ENCODE data around the gene ACBD4.

The ACBD4 gene

GRCh38 chr17:45130681-45131615 is 4.5 kb upstream of the ACBD4 start (continued):
- no peak for TF ChIP-seq GLIS1 (tag by site-specific recombination; IDR thresholded peaks at IDR 0.05)

GRCh38 chr17:45131616-45132319 is 3.7 kb upstream of the ACBD4 start:
- H3K36me3 ChIP-seq (ENCODE audit: control insufficient read depth in 2 of 2, insufficient read depth in 1 of 2, low read length in 2 of 2) = peaks cover 3 to 4% of the 10 kb centered on the region in 2 experiments; a peak in 1 of 3 replicates
- ChIA-PET POLR2A (interaction anchor here (2.4 kb wide), 1 partner anchor 17 kb away, joined by 20 read pairs; the partner anchor contains the start of gene HEXIM1), CTCF (interaction anchor here (0.6 to 10.1 kb wide), 15 partner anchors 8 to 632 kb away, joined by 3 to 209 read pairs (median 5); partner anchors contain the start of gene HEXIM1)
- H3K27ac ChIP-seq (ENCODE audit: extremely low read depth, low read depth, low read length) = peak overlapping the region; percentile 84
- H3K4me3 ChIP-seq (ENCODE audit: low read depth, low read length) = peak overlapping the region; percentile 70
- H3K4me1 ChIP-seq (ENCODE audit: control insufficient read depth, insufficient read depth, low read length) = peaks cover 9% of the 10 kb centered on the region
- H3K9me3 ChIP-seq (ENCODE audit: control insufficient read depth, insufficient read depth, low read depth, low read length) = no peaks in the 10 kb centered on the region
- TF ChIP-seq ZNF776 (tag by site-specific recombination; IDR thresholded peaks at IDR 0.05; ENCODE audit: borderline replicate concordance) = no peak
- TF ChIP-seq SCRT1 (tag by site-specific recombination; IDR thresholded peaks at IDR 0.05; ENCODE audit: borderline replicate concordance) = no peak
- peak; percentile 94 for TF ChIP-seq ZBTB8A (tag by site-specific recombination; IDR thresholded peaks at IDR 0.05)
- no peak for TF ChIP-seq ZNF768 (tag by site-specific recombination; IDR thresholded peaks at IDR 0.05)
- TF ChIP-seq ZNF114 (tag by site-specific recombination; IDR thresholded peaks at IDR 0.05) = no peak
- no peak for TF ChIP-seq ZNF221 (tag by site-specific recombination; IDR thresholded peaks at IDR 0.05; ENCODE audit: borderline replicate concordance)
- TF ChIP-seq ZNF211 (tag by site-specific recombination; IDR thresholded peaks at IDR 0.05; ENCODE audit: low read depth) = no peak
- TF ChIP-seq ZNF148 (tag by site-specific recombination; IDR thresholded peaks at IDR 0.05; ENCODE audit: borderline replicate concordance) = no peak
- TF ChIP-seq ZFP41 (tag by site-specific recombination; IDR thresholded peaks at IDR 0.05; ENCODE audit: borderline replicate concordance) = no peak
- TF ChIP-seq ZNF585B (tag by site-specific recombination; IDR thresholded peaks at IDR 0.05) = no peak
- TF ChIP-seq ZNF645 (tag by site-specific recombination; IDR thresholded peaks at IDR 0.05) = no peak
- no peak for TF ChIP-seq ZNF426 (tag by site-specific recombination; IDR thresholded peaks at IDR 0.05)
- TF ChIP-seq CTCF (tag by site-specific recombination; IDR thresholded peaks at IDR 0.05) = peak; percentile 90
- no peak for TF ChIP-seq ZNF571 (tag by site-specific recombination; IDR thresholded peaks at IDR 0.05)
- TF ChIP-seq ZNF544 (tag by site-specific recombination; IDR thresholded peaks at IDR 0.05) = no peak
- no peak for TF ChIP-seq ZNF449 (tag by site-specific recombination; IDR thresholded peaks at IDR 0.05)
- no peak for TF ChIP-seq ZNF792 (tag by site-specific recombination; IDR thresholded peaks at IDR 0.05)
- TF ChIP-seq ZNF121 (tag by site-specific recombination; IDR thresholded peaks at IDR 0.05) = peak; percentile 51; the same call in 1 of the 2 replicates
- TF ChIP-seq SP7 (tag by site-specific recombination; IDR thresholded peaks at IDR 0.05) = peak; percentile 67
- 0 out of 2 replicates have a peak, but pooled peaks have one; percentile 24 for TF ChIP-seq REPIN1 (tag by site-specific recombination; IDR thresholded peaks at IDR 0.05; ENCODE audit: low read depth)
- TF ChIP-seq SETDB1 (IDR thresholded peaks at IDR 0.05; ENCODE audit: insufficient read length, low read length) = no peak
- no peak for TF ChIP-seq ZNF350 (tag by site-specific recombination; IDR thresholded peaks at IDR 0.05)
- peak; percentile 54 for TF ChIP-seq ZNF654 (tag by site-specific recombination; IDR thresholded peaks at IDR 0.05; ENCODE audit: low read depth)
- peak; percentile 86; the same call in 1 of the 2 replicates for TF ChIP-seq KLF8 (tag by site-specific recombination; IDR thresholded peaks at IDR 0.05)
- TF ChIP-seq PRDM6 (tag by site-specific recombination; IDR thresholded peaks at IDR 0.05) = no peak

All from HEK293 (cell line).